GM19035 (cell line): ENCODE data around the gene PFDN2.
A peak's percentile ranks its signal among the peaks of the same experiment; 100 is the strongest.
"Not testable (repeated sequence)": the region's sequence is repeated elsewhere in the genome, so short reads cannot be mapped to it uniquely, and the experiment has no call there.

Experiments used
- ATAC-seq: cut with Tn5 transposase; IDR thresholded peaks from one replicate; pipeline ENCODE4 v1.9.1; 2021; ENCODE audit not compliant: unreplicated experiment

Gene PFDN2

GRCh38 chr1:161139766-161140165 lies 21.9 kb upstream of the PFDN2 start:
- no peak for ATAC-seq

DNA sequence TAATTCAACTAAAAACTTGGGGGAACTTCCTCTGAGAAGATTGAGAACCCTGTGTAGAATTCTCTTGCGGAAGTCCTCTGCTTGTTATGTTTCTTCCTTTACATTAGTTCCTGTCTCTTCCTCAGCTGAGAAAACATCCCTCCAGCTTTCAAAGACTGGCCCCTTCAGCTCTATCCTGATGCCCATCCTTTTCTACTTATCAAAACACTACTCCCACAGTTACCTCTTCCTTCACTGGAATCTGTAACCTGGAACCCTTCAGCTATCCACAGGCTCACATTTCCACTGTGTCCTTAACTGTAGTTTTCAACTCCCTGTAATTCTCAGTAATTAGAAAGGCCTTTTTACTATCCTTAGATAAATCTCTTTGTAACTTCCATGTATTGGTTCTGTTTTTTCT lies 20.6 kb upstream of the PFDN2 start:
- no peak for ATAC-seq

GRCh38 chr1:161137881-161138280 lies 20.0 kb upstream of the PFDN2 start:
- ATAC-seq, result no peak

DNA sequence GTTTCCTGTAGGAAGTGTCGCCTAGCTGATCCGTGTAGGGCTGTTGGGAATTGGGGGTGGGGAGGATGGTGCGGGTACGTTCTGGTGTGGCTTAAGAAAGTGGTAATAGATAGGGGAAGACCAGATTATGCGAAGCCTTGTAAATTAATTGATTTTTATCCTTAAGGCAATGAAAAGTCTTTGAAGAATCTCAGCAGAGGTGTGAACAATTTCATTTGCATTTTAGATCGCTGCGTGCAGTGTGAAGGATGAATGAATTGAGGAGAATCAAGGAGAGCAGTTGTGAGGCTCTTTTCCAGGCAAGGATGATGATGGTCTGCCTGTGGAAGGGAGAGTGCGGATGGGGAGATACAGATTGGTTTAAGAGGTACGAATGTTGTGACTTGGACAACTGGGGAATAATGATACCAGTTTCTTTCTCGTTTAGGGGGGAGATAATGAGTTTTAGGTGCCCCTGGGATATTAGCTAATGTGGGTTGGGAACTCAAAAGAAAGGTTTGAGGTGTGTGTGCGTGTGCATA lies 15.4 kb upstream of the PFDN2 start:
- ATAC-seq, result peak; percentile 5

GRCh38 chr1:161132410-161133219 lies 14.8 kb upstream of the PFDN2 start, which contains the start of gene DEDD:
Gene DEDD (minus strand): TSS chr1:161132667. CDS start chr1:161124462, 8,205 bp downstream.
- ATAC-seq, result peak; percentile 96

DNA sequence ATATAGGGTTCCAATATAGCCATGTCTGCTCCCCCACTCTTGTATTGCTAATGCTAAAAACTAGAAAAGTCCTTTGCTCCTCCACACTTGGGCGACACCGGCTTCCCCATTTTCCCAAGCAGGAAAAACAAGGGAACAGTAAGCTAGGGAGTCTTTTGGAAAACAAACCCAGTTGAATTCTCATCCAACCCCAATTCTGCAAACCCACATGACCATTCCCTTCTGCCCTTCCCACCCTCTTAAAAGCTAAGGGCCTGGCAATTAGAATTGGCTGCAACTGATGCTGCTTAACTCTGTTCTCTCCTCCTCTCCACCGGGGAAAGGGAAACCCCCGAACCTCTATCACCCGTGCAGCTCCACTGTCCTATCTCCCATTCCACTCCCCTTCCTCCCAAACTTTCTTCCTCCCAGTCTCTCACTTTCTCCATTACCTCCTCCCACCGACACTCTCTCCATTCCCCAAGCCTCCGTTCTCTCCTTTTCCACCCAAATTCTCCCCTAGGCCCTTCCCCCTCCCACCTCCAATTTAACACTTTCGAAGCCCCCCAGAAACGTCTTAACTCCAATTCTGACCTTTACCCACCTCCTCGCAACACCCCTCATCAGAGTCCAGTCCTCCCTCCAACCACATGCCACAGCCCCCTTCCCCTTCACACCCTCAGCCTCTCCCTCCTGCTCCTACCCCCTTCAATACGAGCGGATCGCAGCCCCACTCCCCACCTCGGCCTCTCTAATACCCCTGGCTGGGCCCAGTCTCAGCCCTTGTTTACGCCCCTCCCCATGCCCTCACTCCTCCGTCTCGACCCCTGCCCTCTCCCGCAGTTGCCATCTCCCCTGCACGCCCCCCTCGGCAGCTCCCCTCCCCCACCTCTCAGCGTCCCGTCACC lies 13.9 kb upstream of the PFDN2 start:
- ATAC-seq, result no peak

DNA sequence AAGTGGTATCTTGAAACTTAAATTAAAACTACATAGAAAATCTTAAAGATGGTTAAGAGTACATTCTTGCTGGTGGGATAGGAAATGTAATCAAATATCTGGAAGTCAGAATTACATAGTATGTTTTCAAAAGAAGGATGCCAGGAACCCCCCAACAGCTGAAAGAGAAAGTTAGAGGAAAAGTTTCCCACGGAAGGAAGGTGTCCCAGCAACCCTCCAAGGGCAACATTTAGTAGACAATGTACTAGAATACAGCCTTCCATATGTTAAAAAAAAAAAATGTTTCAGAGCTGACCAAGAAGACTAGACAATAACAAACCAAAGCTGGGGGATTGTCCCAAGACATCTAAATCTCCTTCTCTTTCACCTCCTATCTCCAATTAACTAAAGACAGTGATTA lies 12.4 kb upstream of the PFDN2 start:
- no peak for ATAC-seq

GRCh38 chr1:161128591-161129420 lies 11.0 kb upstream of the PFDN2 start:
- ATAC-seq, result no peak

DNA sequence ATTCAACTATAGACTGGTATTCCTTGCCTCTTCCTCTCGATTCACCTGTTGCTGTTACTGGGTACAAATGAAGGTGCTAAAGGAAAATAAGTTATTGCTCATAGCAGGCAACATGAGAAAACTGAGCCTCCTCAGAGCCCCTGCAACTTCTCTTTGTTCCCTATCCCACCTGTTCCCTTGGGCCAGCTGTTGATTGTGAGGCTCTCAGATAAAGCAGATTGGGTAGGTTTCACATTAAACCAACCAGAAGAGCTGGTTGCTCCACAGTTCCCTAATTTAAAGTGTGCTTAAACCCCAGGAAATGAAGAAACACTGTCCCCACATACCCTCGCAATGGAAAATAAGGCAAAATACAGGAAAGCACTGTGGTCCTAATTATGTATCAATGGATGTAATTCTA lies 9.8 kb upstream of the PFDN2 start:
- ATAC-seq, result no peak

- no peak for ATAC-seq
Observed at GRCh38 chr1:161122967-161123366, 5.1 kb upstream of the PFDN2 start.

DNA sequence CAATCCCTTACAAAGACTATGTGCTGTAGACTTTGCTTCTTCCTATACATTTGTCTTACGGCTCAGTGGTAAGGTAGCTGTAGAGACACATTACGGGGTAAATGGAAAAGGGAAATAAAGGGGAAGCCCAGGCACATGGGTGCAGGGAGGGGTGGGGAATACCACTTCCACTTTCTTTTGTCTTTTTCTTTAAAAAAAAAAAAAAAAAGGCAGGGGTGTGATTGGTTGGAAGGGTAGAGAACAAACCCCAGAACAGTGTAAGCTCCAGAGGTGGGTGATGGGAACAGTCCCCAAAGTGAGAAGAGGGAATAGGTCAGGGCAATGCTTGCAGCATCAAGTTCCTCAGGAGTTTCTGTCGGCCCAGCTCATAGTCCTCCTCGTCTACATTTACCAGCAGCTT lies 4.0 kb upstream of the PFDN2 start:
- no peak for ATAC-seq

DNA sequence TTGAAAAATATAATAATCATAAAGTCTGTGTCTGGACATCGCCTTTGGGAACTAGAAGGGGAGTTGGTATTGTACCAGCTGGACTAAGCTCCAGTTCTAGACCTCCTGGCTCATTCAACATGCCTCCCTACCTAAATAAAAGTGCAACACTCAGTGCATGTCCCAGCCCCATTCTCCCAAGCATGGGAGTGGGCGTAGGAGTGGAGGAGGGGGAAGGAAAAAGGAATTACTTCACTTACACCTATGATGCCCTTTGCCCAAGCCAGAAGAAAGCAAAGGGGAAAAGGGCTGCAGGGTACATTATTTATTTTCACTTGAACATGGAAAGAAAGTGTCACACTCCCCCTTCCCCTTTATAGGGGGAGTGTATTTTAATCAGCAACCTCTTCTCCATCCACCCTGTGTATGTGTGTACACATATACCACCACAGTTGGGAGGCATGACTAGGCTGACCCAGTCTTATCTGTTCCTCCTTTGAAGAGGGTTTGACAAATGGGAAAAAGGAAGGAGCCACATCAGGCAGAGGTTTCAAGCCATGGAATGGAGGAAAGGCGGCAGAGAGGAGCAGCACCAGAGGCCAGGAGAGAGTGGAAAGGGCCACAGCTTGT lies 3.3 kb upstream of the PFDN2 start:
- ATAC-seq, result no peak

GRCh38 chr1:161119092-161119903 lies 1.5 kb upstream of the PFDN2 start:
- peak; percentile 56 for ATAC-seq

DNA sequence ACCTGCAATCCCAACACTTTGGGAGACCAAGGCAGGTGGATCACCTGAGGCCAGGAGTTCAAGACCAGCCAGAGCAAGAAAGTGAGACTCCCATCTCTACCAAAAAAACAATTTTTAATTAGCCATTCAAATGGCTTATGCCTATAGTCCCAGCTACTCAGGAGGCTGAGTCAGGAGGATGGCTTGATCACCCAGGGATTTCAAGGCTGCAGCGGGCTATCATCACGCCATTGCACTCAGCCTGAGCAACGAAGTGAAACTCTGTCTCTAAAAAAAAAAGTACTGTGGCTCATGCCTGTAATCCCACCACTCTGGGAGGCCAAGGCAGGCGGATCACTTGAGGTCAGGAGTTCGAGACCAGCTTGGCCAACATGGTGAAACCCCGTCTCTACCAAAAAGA lies 1.9 kb downstream of the PFDN2 start:
- ATAC-seq, result not testable (repeated sequence)

DNA sequence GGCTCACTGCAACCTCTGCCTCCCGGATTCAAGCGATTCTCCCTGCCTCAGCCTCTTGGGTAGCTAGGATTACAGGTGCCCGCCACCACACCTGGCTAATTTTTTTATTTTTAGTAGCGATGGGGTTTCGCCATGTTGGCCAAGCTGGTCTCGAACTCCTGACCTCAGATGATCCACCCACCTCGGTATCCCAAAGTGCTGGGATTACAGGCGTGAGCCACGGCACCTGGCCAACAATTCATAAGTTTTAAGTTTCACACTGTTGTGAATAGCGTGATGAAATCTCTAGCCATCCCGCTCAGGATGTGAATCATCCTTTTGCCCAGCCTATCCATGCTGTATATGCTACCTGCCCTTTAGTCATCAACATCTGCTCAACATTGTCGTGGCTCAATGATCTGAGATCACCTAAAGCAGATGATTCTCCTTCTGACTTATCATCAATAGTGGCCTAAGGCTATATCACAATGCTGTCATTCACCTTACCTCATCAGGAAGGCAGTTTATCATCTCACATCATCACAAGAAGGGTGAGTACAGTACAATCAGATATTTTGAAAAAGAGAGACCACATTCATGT lies 2.6 kb downstream of the PFDN2 start:
- no peak for ATAC-seq

DNA sequence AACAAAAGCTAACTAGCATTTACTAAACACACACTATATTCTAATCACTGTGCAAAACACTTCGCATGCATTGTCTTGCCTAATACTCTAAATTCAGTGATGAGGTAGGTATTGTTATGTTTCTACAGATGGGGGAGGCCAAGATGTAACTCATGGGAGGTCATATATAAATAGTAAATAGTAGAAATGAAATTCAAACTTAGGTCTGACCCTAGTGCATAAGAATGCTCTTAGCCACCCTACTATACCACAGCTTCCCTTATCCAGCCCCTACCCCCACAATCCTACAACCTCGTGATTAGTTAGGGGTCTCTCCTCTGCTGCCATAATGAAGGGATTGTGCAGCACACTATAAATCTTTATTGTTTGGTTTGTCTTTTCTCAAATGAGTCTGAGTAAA lies 3.3 kb downstream of the PFDN2 start:
- no peak for ATAC-seq

- ATAC-seq, result no peak
Observed at GRCh38 chr1:161113915-161114314, 3.9 kb downstream of the PFDN2 start.

DNA sequence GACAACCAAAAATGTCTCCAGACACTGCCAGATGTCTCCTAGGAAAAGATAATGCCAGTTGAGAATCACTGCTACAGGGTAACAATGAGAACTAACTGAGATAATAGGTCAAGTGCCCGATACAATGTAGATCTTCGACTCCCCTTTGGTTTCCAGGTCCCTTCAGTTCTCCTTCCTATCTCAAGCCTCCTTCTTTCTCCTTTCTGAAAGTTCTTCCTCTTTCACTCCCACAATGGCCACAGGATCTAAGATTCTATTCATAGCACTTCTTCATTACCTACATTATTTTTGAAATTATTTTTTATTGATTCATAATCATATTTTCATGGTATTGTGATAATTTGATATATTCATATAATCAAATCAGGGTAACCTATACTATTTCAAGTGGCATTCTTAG lies 6.3 kb downstream of the PFDN2 start:
- no peak for ATAC-seq

DNA sequence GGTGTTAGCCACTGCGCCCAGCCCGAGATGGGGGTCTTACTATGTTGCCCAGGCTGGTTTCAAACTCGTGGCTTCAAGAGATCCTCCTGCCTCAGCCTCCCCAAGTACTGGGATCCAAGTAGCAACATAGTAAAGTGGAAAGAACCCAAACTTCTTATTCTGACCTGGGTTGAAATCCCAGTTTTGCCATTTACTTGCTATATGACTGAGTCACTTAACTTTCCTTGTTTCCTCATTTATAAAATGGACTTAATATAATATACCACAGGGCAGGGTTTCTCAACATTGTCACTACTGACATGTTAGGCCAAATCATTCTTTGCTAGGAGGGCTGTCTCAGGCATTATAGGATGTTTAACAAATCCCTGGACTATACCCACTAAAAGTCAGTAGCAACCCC lies 6.7 kb downstream of the PFDN2 start:
- ATAC-seq, result no peak
